B cell (primary cell): ENCODE data around the gene JKAMP. TPM values are rescaled to one million over a fixed set of nuclear protein-coding genes. Genes with fewer than 3 reads are reported as not detected.
A peak's percentile ranks its signal among the peaks of the same experiment; 100 is the strongest.

ENCODE experiments used
- ATAC-seq: fragments of 200-7000 bp; cut with Tn5 transposase; one replicate; pipeline ENCODE4 v1.10.0; 2021; ENCODE audit warnings: low read depth, mild to moderate bottlenecking, moderate number of reproducible peaks, moderate library complexity
- CTCF ChIA-PET: fragments of 350-600 bp; sonication (Branson Sonifier 250); formaldehyde crosslinking; loops from one replicate; lab custom pipeline; 2021; ENCODE audit warnings: antibody characterized with exemption, inconsistent platforms; lab: Charles Lee
- POLR2A ChIA-PET: fragments of 350-600 bp; sonication (Branson Sonifier 250); formaldehyde crosslinking; loops from one replicate; lab custom pipeline; 2021; ENCODE audit warnings: antibody characterized with exemption; lab: Charles Lee
- DNase-seq: peaks from one replicate; pipeline ENCODE4 v3.0.0; 2013
- H2AFZ ChIP-seq: 2 replicates; pipeline ENCODE4 v1.6.1; 2012; ENCODE audit warnings: mild to moderate bottlenecking, low read depth, low read length; ENCODE audit not compliant: insufficient read depth, poor library complexity, severe bottlenecking
- H3K27ac ChIP-seq, 2 donors: 1 replicate in 1 of 2; 2 replicates in 1 of 2; pipeline ENCODE4 v1.5.1; 2012 to 2013; ENCODE audit warnings: low read length in 2 of 2, mild to moderate bottlenecking in 2 of 2, moderate library complexity in 1 of 2
- H3K27me3 ChIP-seq, 4 experiments: fragments of 200-600 bp in 1 of 4; sonication (generic) in 1 of 4; replicated peaks in 1 of 4; 1 replicate in 2 of 4; 2 replicates in 2 of 4; pipeline versions ENCODE4 v1.6.1 to v1.7.0; 2013 to 2016; ENCODE audit warnings: low read length in 3 of 4, mild to moderate bottlenecking in 2 of 4, mixed read lengths in 1 of 4, moderate library complexity in 1 of 4; ENCODE audit not compliant: insufficient read depth in 4 of 4, control insufficient read depth in 3 of 4; ENCODE audit errors: control extremely low read depth in 1 of 4
- H3K36me3 ChIP-seq, 2 experiments: replicated peaks in 1 of 2; 1 replicate in 1 of 2; 2 replicates in 1 of 2; pipeline versions ENCODE4 v1.6.1 to v1.7.1; 2013; ENCODE audit warnings: low read length in 1 of 2; ENCODE audit not compliant: insufficient read depth in 2 of 2, control insufficient read depth in 1 of 2; ENCODE audit errors: control extremely low read depth in 1 of 2, extremely low read depth in 1 of 2
- H3K4me1 ChIP-seq, 2 donors: fragments of 200-600 bp in 1 of 2; sonication (generic) in 1 of 2; 1 replicate in 1 of 2; 2 replicates in 1 of 2; pipeline versions ENCODE4 v1.5.1 to v1.6.1; 2013 to 2017; ENCODE audit warnings: low read length in 2 of 2; ENCODE audit not compliant: control insufficient read depth in 2 of 2, insufficient read depth in 2 of 2
- H3K4me2 ChIP-seq: replicated peaks from 2 replicates; pipeline ENCODE3; 2012; ENCODE audit warnings: mild to moderate bottlenecking, low read depth, low read length; ENCODE audit not compliant: poor library complexity, severe bottlenecking
- H3K4me3 ChIP-seq, 5 experiments: fragments of 200-600 bp in 1 of 5; sonication (generic) in 1 of 5; 1 replicate in 3 of 5; 2 replicates in 2 of 5; pipeline versions ENCODE4 v1.5.1 to v1.7.0; 2011 to 2016; ENCODE audit warnings: low read length in 4 of 5, mild to moderate bottlenecking in 4 of 5, low read depth in 2 of 5, control low read depth in 1 of 5, moderate library complexity in 1 of 5; ENCODE audit not compliant: insufficient read depth in 1 of 5; ENCODE audit errors: control extremely low read depth in 1 of 5, extremely low read depth in 1 of 5
- H3K79me2 ChIP-seq: fragments of 200-600 bp; sonication (generic); one replicate; pipeline ENCODE4 v1.6.0; 2016; ENCODE audit warnings: low read length; ENCODE audit not compliant: control insufficient read depth, insufficient read depth
- H3K9ac ChIP-seq: fragments of 200-600 bp; sonication (generic); 2 replicates; pipeline ENCODE4 v1.6.1; 2017; ENCODE audit warnings: mild to moderate bottlenecking, low read length, moderate library complexity
- H3K9me3 ChIP-seq, 3 donors: one replicate each; pipeline versions ENCODE4 v1.6.1 to v1.7.1; 2013; ENCODE audit warnings: low read length in 2 of 3; ENCODE audit not compliant: control insufficient read depth in 2 of 3, insufficient read depth in 1 of 3; ENCODE audit errors: control extremely low read depth in 1 of 3
- H4K20me1 ChIP-seq: 2 replicates; pipeline ENCODE4 v1.6.0; 2012; ENCODE audit warnings: mild to moderate bottlenecking, low read length; ENCODE audit not compliant: insufficient read depth, control insufficient read depth, poor library complexity, severe bottlenecking
- H3K27ac Mint-ChIP-seq: one replicate; pipeline ENCODE4 v1.8.0; 2021; ENCODE audit warnings: mixed read lengths
- H3K27me3 Mint-ChIP-seq: one replicate; pipeline ENCODE4 v1.8.0; 2021; ENCODE audit warnings: mixed read lengths
- H3K4me1 Mint-ChIP-seq: one replicate; pipeline ENCODE4 v1.8.0; 2021; ENCODE audit warnings: mixed read lengths
- H3K4me3 Mint-ChIP-seq: one replicate; pipeline ENCODE4 v1.8.0; 2021; ENCODE audit warnings: mixed read lengths
- H3K9me3 Mint-ChIP-seq: one replicate; pipeline ENCODE4 v1.8.0; 2022; ENCODE audit warnings: mixed read lengths; ENCODE audit not compliant: insufficient read depth
- CTCF ChIP-seq: fragments of 200-600 bp; IDR thresholded peaks from one replicate; pipeline ENCODE4 v1.8.0; 2022; ENCODE audit warnings: antibody characterized with exemption, mild to moderate bottlenecking
- EZH2 ChIP-seq: IDR thresholded peaks from 2 replicates; pipeline ENCODE4 v1.6.1; 2012; ENCODE audit warnings: borderline replicate concordance, low read depth, mild to moderate bottlenecking, moderate library complexity, low read length; ENCODE audit not compliant: insufficient read depth, poor library complexity, severe bottlenecking
- WGBS: methylation state at CpG from one replicate; pipeline ENCODE4 v1.1.5; 2013; ENCODE audit warnings: missing lambda C conversion rate; ENCODE audit not compliant: insufficient coverage; 5-methylcytosine and 5-hydroxymethylcytosine counted together
- intact Hi-C: fragments of 100-400 bp; cut with micrococcal nuclease; formaldehyde crosslinking; loops from one replicate; pipeline ENCODE4 v1.10.0; 2022
- polyA plus RNA-seq: library from polyadenylated mRNA; depleted of rRNA; stranded (reverse); fragments of >200 nt; gene quantifications from 2 replicates; pipeline ENCODE4 v1.2.3, GENCODE V29; 2012
- total RNA-seq, 2 donors: library from RNA; stranded (reverse); fragments of 120-200 nt in 1 of 2; gene quantifications; 1 replicate in 1 of 2; 2 replicates in 1 of 2; pipeline versions ENCODE4 v1.2.3 to v1.2.4, GENCODE V29; 2013 to 2022

Gene JKAMP
- total and polyA plus RNA-seq, 2 donors (not counting 1 experiment from before 2014, with no cell fraction given): 30.3 to 32.3 TPM

- Histone ChIP-seq H3K27me3 (no peaks in the 10 kb centered on the region), H3K9me3 (no peaks in the 10 kb centered on the region), H3K27ac (no peak overlapping the region), H3K4me2 (peak overlapping the region; percentile 93), H2AFZ (peak overlapping the region; percentile 96), H3K4me3 (peak overlapping the region; percentile 57 to 94 (median 86)), H3K79me2 (peaks cover 59% of the 10 kb centered on the region), H3K9ac (peak overlapping the region; percentile 90), H4K20me1 (peaks cover 13% of the 10 kb centered on the region), H3K36me3 (peaks cover under 1 to 9% of the 10 kb centered on the region in 2 experiments), H3K4me1 (peaks cover 36 to 40% of the 10 kb centered on the region in 2 donors)
- POLR2A ChIA-PET: interaction anchor here (1.3 to 2.5 kb wide), 2 partner anchors 19 to 765 kb away, joined by 5 to 12 read pairs; partner anchors contain the start of genes GPR135 and PPM1A
- peak overlapping the region; percentile 90 for H3K27ac Mint-ChIP-seq
- no peak for TF ChIP-seq EZH2
- no peak for TF ChIP-seq CTCF
- no peak for DNase-seq
- H3K4me3 Mint-ChIP-seq: peak overlapping the region; percentile 96
- intact Hi-C loops: loop anchor here (10.0 kb wide), 3 partner anchors 849 to 1279 kb away; partner anchors contain the start of genes ACTR10 and DACT1
- CTCF ChIA-PET: interaction anchor here (1.3 to 3.6 kb wide), 5 partner anchors 9 to 482 kb away, joined by 3 to 35 read pairs (median 7); partner anchors contain the start of gene GPR135
- no peaks in the 10 kb centered on the region for H3K27me3 Mint-ChIP-seq
- no peak for ATAC-seq
- H3K9me3 Mint-ChIP-seq: no peaks in the 10 kb centered on the region
- H3K4me1 Mint-ChIP-seq: peaks cover 53% of the 10 kb centered on the region
- WGBS: 6% methylated on average over 16 of the region's 16 CpGs
Observed at GRCh38 chr14:59483363-59483762, 954 bp upstream of the JKAMP start.

DNA sequence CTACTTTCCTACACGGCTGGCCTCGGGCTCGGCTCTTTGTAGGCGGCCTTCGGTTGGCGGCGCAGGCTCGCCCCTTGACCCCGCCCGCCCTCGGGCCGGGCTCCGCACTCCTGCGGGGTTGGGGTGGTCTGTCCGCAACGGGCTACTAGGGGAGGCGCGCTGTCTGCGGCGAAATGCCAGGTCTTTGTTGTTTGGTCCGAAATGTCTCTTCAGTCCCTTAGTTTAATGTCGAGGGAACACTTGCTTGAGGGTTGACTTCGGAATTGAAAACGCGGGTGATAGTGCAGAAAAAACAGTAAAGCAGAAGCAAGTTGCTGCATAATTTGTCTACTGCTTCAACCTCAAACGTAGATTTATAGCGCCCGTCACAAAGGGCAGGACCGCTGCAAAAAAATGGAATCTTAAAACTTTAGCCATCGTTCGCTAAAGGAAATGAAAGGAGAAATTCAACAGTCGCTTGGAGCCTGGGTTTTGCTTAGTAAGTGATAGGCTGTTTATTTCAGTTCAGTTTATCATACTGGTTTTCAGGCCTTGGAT is 390 bp downstream of the JKAMP start:
- Histone ChIP-seq H4K20me1 (peaks cover 13% of the 10 kb centered on the region), H3K27ac (peak overlapping the region; percentile 52 to 79), H3K9me3 (no peaks in the 10 kb centered on the region), H3K27me3 (no peaks in the 10 kb centered on the region), H3K36me3 (peaks cover 4 to 22% of the 10 kb centered on the region in 2 experiments), H3K4me3 (peak overlapping the region; percentile 83 to 97 (median 93)), H2AFZ (peak overlapping the region; percentile 96), H3K9ac (peak overlapping the region; percentile 90), H3K4me1 (peaks cover 36 to 40% of the 10 kb centered on the region in 2 donors), H3K79me2 (peaks cover 66% of the 10 kb centered on the region), H3K4me2 (peak overlapping the region; percentile 93)
- ChIA-PET POLR2A (interaction anchor here (1.3 to 2.5 kb wide), 2 partner anchors 20 to 764 kb away, joined by 5 to 12 read pairs; partner anchors contain the start of genes GPR135 and PPM1A), CTCF (interaction anchor here (0.8 to 3.6 kb wide), 11 partner anchors 11 to 983 kb away, joined by 3 to 35 read pairs (median 4); partner anchors contain the start of gene GPR135)
- no peak for TF ChIP-seq EZH2
- TF ChIP-seq CTCF: no peak
- WGBS: 0% methylated on average over 32 of the region's 32 CpGs
- H3K27ac Mint-ChIP-seq: peak overlapping the region; percentile 90
- H3K9me3 Mint-ChIP-seq: no peaks in the 10 kb centered on the region
- no peak for DNase-seq
- H3K4me1 Mint-ChIP-seq: peaks cover 59% of the 10 kb centered on the region
- no peaks in the 10 kb centered on the region for H3K27me3 Mint-ChIP-seq
- peak; percentile 50 for ATAC-seq
- H3K4me3 Mint-ChIP-seq: peak overlapping the region; percentile 96
- intact Hi-C loops: loop anchor here (1.0 to 10.0 kb wide), 10 partner anchors 19 to 1280 kb away; partner anchors contain the start of genes ACTR10, CCDC175, DAAM1 and DACT1
